ENCODE data around the gene TRIM26. TPM values are rescaled to one million over a fixed set of nuclear protein-coding genes. Genes with fewer than 3 reads are reported as not detected.

TRIM26 gene
- total and polyA plus RNA-seq, 2 of the 13 experiments (the other 11 are each of a cell fraction or from before 2014, with no cell fraction given), result 27.1 to 38.7 TPM

DNA sequence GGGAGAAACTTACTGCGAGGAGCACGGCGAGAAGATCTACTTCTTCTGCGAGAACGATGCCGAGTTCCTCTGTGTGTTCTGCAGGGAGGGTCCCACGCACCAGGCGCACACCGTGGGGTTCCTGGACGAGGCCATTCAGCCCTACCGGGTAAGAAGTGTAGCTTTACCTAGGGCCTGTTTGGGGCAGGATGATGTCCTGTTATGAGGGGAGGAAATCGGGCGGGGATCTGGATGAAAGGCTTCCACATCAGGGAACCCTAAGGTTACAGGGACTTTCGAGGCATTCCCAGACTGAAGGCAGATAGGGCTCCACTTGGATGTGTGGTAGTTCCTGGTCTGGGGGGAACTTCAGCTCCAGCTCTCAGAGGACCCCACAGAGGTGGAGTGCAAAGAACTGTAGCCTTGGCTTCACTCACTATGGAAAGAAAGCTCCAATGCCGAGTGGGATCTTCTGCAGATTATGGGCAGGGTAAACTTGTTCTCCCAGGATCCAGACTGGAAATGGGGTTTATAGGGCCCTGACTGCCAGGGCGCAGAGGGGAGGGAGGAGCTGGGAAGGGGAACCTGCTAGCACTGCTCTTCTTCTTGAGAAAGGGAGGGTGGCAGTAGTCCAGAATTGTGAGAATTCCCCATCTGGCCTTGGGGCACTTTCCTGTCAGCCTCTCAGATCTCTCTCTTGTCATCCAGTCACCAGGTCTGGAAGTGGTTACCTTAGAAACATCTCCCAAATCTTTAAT lies 49.1 kb downstream of the TRIM26 start (continued):
- TF ChIP-seq ZBTB3 (CRISPR knock-in tag; IDR thresholded peaks at IDR 0.05; ENCODE audit: borderline replicate concordance, low read depth) (0 out of 2 replicates have a peak, but pooled peaks have one; percentile 0), E2F5 (CRISPR knock-in tag; conservative IDR thresholded peaks at IDR 0.05) (no peak), ZNF547 (CRISPR knock-in tag; IDR thresholded peaks at IDR 0.05) (0 out of 2 replicates have a peak, but pooled peaks have one; percentile 31), ZNF598 (CRISPR knock-in tag; IDR thresholded peaks at IDR 0.05; ENCODE audit: borderline replicate concordance) (no peak), ZNF451 (CRISPR knock-in tag; IDR thresholded peaks at IDR 0.05) (peak; percentile 55; the same call in 1 of the 2 replicates), PREB (CRISPR knock-in tag; IDR thresholded peaks at IDR 0.05) (no peak), ZNF580 (CRISPR knock-in tag; IDR thresholded peaks at IDR 0.05; ENCODE audit: borderline replicate concordance, low read depth) (0 out of 2 replicates have a peak, but pooled peaks have one; percentile 5), UBTF (CRISPR knock-in tag; IDR thresholded peaks at IDR 0.05) (peak; percentile 4), MAZ (IDR thresholded peaks at IDR 0.05; ENCODE audit: borderline replicate concordance, low read depth, low read length) (no peak), MAZ (CRISPR knock-in tag; IDR thresholded peaks at IDR 0.05; ENCODE audit: low read depth) (0 out of 2 replicates have a peak, but pooled peaks have one; percentile 10), AKAP8 (CRISPR knock-in tag; IDR thresholded peaks at IDR 0.05) (no peak; the same call in 1 of the 2 replicates), FOXO4 (CRISPR knock-in tag; conservative IDR thresholded peaks at IDR 0.05) (0 out of 2 replicates have a peak, but pooled peaks have one; percentile 63)
- TF ChIP-seq, protein P1, sequence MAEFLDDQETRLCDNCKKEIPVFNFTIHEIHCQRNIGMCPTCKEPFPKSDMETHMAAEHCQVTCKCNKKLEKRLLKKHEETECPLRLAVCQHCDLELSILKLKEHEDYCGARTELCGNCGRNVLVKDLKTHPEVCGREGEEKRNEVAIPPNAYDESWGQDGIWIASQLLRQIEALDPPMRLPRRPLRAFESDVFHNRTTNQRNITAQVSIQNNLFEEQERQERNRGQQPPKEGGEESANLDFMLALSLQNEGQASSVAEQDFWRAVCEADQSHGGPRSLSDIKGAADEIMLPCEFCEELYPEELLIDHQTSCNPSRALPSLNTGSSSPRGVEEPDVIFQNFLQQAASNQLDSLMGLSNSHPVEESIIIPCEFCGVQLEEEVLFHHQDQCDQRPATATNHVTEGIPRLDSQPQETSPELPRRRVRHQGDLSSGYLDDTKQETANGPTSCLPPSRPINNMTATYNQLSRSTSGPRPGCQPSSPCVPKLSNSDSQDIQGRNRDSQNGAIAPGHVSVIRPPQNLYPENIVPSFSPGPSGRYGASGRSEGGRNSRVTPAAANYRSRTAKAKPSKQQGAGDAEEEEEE (CRISPR knock-in tag; IDR thresholded peaks at IDR 0.05; ENCODE audit: borderline replicate concordance), result no peak
- TF ChIP-seq, protein P2, sequence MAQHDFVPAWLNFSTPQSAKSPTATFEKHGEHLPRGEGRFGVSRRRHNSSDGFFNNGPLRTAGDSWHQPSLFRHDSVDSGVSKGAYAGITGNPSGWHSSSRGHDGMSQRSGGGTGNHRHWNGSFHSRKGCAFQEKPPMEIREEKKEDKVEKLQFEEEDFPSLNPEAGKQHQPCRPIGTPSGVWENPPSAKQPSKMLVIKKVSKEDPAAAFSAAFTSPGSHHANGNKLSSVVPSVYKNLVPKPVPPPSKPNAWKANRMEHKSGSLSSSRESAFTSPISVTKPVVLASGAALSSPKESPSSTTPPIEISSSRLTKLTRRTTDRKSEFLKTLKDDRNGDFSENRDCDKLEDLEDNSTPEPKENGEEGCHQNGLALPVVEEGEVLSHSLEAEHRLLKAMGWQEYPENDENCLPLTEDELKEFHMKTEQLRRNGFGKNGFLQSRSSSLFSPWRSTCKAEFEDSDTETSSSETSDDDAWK (CRISPR knock-in tag; IDR thresholded peaks at IDR 0.05), result no peak
- TF ChIP-seq, protein P3, sequence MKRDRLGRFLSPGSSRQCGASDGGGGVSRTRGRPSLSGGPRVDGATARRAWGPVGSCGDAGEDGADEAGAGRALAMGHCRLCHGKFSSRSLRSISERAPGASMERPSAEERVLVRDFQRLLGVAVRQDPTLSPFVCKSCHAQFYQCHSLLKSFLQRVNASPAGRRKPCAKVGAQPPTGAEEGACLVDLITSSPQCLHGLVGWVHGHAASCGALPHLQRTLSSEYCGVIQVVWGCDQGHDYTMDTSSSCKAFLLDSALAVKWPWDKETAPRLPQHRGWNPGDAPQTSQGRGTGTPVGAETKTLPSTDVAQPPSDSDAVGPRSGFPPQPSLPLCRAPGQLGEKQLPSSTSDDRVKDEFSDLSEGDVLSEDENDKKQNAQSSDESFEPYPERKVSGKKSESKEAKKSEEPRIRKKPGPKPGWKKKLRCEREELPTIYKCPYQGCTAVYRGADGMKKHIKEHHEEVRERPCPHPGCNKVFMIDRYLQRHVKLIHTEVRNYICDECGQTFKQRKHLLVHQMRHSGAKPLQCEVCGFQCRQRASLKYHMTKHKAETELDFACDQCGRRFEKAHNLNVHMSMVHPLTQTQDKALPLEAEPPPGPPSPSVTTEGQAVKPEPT (CRISPR knock-in tag; IDR thresholded peaks at IDR 0.05; ENCODE audit: low read depth), result 0 out of 2 replicates have a peak, but pooled peaks have one; percentile 28
